DND-41 (cell line): Measurements from ENCODE around the gene CASP12.

Experiments
- CTCF ChIP-seq: IDR thresholded peaks from 2 replicates; pipeline ENCODE4 v1.5.1; 2012; ENCODE audit warnings: borderline replicate concordance, low read length, moderate library complexity, mild to moderate bottlenecking; ENCODE audit not compliant: poor library complexity, severe bottlenecking; ENCODE audit errors: extremely low read depth
- EZH2 ChIP-seq: IDR thresholded peaks from 3 replicates; pipeline ENCODE4 v1.6.1; 2012; ENCODE audit warnings: borderline replicate concordance, low read depth, mild to moderate bottlenecking, moderate library complexity, low read length, inconsistent platforms; ENCODE audit not compliant: severe bottlenecking

DNA sequence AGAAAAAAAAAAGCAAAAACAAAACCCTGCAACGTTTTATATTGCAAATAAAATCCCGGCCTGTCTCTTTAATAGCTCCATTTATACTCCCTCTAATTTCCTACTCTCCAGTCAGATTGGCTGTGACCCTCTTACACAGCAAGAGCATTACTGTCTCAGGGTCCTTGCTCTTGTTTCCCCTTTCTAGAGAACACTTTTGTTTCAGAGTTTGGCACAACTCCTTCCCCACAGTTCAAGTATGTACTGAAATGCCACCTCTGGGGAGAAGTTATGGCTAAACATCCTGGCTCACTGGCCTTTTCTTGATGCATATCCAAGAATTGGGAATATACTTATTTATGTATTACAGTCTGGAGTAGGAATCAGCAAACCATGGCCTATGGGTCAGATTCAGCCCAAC is 2.6 kb downstream of the CASP12 start:
- TF ChIP-seq CTCF (no peak), EZH2 (no peak)
